ELF-1 (cell line): ENCODE results near the gene TRIM45.
A peak's percentile ranks its signal among the peaks of the same experiment; 100 is the strongest.

Experiments used
- DNase-seq: peaks from one replicate; pipeline ENCODE4 v3.0.0-alpha.2; 2016; ENCODE audit warnings: low read depth, low spot score

TRIM45 gene

DNA sequence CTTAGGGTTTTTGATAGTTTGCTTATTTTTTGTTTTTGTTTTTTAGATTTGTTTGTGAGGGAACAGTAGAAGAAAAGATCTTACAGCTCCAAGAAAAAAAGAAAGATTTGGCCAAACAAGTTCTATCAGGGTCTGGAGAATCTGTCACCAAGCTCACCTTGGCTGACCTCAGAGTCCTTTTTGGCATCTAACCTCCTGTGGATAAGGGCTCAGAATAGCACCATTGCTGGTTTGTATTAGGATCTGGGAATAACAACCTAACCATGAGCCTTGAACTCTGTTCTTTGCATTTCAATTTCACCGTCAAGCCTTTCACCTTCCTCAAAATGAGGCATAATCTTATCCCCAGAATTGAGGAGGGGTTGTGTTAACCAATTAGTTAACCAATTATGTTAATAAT is 20.2 kb downstream of the TRIM45 start:
- DNase-seq: no peak

DNA sequence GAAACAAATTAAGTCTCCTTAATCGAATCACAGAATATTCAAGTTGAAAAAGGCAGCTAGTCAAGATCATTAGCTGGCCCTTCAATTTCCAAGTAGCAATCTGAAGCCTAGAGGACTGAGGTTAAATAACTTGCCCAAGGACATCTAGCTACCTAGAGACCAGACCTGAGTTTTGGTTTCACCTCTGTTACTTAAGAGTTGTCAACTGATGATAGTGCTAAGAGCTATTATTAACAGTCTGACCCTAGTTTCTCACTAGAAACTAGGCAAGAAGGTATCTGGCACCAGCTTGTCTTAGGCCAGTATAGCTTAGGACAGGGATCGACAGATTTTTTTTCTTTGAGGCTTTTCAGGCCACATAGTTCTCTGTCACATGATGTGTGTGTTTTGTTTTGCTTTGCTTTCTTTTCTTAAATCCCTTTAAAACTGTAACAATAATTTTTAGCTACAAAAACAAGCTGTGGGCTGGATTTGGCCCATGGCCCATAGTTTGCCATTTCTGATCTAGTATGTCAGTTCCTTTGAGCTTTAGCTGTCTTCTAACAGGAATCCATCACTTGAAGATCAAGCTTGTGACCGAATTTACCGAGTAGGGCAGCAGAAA is 23.2 kb downstream of the TRIM45 start:
- DNase-seq: no peak

DNA sequence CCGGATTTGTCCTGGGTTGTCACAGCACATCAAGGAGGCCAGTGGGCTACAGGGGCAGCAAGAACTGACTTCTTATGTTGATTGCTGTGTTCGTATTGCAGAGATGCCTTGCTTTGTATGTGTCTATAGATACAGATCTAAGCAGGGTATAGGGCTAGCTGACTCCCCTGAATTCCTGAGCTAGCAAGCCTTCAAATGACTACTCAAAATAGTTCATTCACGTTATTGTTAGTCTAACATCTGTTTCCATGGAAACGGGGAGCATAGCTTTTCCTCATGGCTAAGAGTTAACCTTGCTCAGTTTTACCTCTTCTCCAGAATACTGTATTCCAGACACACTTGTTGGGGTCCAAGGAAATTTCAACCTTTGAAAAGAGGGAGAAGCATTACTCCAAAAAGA is 24.1 kb downstream of the TRIM45 start:
- DNase-seq: no peak

- DNase-seq: no peak
Observed at GRCh38 chr1:117096951-117097408, 24.6 kb downstream of the TRIM45 start.

- no peak for DNase-seq
Observed at GRCh38 chr1:117094841-117095604, 26.5 kb downstream of the TRIM45 start.

GRCh38 chr1:117093870-117094621 is 27.5 kb downstream of the TRIM45 start:
- DNase-seq: peak; percentile 19

DNA sequence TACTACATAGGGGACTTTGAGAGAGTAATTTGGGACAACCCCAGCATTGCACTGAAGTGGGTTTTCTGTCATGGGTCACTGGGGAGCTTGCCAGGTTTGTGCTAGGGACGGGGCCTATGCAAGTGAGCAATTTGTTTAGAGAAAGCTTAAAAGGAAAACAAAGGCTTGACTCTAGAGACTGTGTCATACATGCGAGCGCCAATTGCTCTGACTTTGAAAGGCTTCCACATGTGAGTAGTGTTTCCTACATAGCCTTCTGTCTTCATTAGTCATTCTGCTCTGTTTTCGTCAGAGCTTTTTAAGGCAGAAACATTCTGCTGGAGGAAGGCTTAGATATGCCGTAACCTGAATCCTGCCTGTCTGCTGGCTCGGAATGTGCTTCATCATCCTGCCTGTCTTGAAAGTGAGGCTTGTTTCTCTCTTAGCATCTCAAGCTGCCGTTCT is 28.4 kb downstream of the TRIM45 start:
- peak; percentile 72 for DNase-seq

GRCh38 chr1:117092594-117092993 is 29.0 kb downstream of the TRIM45 start:
- no peak for DNase-seq

DNA sequence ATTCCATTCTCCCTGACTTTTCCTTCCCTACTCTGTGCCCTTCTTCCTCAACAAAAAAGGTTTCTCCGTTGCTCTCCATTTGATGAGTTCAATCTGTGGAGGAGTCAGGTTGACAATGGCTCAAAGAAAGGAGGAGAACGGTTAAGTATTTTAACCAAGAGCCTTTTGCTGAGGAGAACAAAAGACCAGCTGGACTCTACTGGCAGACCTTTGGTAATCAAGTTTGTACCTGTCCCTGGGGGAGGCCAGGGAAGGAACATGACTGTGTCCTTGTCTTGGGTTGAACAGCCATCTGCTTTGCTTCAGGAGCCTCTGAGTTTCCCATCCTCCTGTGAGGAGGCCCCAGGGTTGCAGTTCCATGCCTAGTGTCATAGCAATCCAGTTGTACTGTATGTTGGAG is 31.6 kb downstream of the TRIM45 start:
- DNase-seq: no peak

DNA sequence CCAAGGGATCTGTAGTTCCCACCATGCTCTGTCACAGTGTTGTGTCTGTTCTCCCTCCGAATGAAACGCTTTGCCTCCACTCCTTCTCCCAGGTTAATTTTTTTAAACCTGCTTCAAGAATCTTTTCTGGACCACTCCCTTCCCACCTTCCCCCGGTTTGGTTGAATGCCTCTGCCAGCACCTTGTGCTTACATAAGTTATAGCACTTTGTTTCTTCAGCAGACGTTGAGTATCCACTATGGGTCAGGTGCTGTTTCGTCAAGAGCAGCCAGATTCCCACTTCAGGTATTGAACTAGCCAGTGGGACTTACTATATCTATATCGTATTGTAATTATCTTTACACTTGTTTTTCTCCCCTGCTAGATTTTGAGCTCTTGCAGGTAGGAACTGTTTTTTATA is 33.9 kb downstream of the TRIM45 start:
- no peak for DNase-seq

GRCh38 chr1:117084231-117084630 is 37.3 kb downstream of the TRIM45 start:
- no peak for DNase-seq

DNA sequence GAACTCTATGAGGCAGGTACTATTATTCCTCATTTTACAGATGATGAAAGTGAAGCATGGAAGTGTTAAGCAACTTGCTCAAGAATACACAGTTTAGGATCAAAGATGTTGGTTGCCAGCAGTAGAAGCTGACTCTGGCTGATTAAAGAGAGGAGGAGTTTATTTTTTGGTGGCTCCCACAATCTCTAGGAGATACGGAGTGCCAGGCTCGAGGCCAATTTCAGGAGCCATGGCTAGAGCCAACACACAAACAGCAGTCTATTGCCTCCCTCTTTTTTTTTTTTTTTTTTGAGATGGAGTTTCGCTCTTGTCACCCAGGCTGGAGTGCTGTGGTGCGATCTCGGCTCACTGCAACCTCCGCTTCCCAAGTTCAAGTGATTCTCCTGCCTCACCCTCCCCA is 41.8 kb downstream of the TRIM45 start:
- no peak for DNase-seq

GRCh38 chr1:117077267-117077666 is 44.3 kb downstream of the TRIM45 start:
- no peak for DNase-seq

DNA sequence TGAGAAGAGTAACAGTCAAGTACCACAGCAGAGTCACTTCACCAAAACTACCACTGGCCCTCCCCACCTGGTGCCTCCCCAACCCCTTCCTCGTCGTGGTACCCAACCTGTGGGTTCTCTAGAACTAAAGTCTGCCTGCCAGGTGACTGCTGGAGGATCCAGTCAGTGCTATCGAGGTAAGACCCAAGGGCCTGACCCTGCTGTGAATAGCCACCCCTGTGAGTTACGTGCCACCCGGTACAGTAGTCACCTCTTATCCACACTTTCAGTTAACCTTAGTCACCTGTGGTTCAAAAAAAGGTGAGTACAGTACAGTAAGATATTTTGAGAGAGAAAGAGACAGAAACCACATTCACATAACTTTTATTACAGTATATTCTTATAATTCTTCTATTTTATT is 44.9 kb downstream of the TRIM45 start:
- DNase-seq: no peak

DNA sequence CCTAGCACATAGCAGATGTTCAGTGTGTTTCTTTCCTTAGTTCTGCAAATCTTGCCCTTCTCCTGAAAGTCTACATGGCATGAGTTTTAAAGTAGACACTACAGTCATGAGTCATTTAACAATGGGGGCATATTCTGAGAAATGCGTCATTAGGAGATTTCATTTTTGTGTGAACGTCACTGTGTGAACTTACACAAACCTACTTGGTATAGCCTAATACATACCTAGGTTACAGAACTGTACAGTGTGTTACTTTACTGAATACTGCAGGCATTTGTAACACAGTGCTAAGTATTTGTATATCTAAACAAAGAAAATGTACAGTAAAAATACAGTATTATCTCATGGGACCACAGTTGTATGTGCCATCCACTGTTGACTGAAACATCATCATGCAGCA is 51.4 kb downstream of the TRIM45 start:
- DNase-seq: no peak

GRCh38 chr1:117069220-117069844 is 52.2 kb downstream of the TRIM45 start:
- DNase-seq: no peak

- DNase-seq: no peak
Observed at GRCh38 chr1:117068580-117068979, 53.0 kb downstream of the TRIM45 start.

DNA sequence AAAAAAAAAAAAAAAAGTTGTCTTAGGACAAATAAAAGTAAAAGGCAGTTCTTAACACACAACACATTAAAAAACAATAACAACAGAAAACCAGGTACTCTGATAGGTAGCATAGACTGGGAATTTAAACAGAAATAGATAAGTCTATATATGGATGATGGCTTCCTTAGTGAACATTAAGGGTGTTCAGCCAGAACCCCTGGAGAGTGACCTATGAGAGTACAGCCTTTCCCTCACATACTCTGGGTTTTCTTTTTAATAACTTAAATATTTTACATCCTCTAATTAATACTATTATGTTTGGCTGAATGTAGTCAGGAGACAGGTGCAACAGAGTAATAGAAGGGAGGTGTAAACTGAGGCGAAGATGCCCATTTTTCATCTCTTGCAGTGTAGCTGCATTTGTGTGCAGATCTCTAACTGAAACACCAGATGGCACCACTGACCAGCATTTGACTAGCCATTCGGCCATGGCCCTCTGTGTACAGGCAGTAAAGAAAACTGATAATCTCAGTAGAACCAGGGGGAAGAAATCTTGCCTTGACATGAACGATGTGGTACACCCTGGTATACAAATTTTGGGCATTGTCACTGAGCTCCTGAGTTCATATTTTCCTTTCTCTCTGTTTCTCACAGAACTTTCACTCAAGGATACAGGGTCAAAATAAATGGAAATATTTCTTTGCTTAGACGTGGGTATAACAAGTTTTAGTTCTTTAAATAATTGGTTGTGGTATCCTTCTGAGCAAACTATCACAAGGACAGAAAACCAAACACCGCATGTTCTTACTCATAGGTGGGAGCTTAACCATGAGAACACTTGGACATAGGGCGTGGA is 53.8 kb downstream of the TRIM45 start:
- peak; percentile 12 for DNase-seq

DNA sequence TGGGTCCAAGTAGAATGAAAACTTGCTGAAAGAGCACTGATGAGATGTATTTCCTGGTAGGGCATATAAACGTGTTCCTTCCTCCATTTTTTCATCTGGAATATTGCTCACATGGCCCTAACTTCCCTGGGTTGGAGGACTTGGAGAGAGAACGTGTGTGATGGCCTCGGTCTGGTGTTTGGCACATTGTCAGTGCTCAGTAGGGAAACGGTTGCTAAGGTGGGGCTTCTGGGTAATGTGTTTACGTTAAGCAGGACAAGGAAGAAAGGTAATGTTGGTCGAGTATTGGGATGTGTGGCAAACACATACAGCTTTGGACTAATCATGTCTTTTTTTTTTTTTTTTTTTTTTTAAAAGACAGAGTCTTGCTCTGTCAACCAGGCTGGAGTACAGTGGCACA is 55.2 kb downstream of the TRIM45 start:
- no peak for DNase-seq

DNA sequence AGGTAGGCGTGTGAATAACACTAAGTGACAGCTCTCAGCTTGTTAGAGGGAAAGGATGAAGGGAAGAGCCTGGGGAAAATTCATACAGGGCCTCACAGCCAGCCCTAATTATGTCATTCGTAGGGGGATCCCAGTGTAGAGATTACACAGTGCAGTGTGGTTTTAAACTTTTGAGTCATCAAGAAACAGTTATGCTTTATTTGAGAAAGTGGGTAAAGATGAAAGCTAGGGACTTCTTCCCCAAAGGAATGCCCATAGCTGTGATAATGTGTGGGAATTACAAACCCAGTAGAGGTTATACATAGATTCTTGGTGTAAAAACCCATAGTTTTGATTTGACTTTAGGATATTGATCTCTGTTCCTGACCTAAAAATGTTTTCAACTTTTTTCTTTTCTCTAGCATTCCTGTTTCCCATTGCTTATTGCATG is 59.5 kb downstream of the TRIM45 start:
- DNase-seq: no peak
